Measurements from ENCODE around the gene TRIM4.

DNA sequence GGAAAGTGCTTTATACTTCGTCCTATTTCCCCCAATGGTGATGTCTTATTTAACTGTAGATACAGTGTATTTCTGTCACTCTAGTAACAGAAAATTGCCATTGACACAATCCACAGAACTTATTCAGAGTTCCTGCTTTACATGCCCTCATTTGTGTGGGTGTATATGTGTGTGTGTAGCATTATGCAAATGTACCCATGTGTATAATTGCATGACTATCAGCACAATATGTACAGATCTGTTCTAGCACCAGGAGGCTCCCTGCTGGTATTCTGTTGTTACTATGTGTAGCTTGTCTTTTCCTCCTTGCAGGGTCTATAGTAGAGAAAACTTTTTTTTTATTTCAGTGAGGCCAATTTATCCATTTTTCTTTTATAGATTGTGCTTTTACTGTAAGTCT lies 75.0 kb downstream of the TRIM4 start:
- TF ChIP-seq, protein P1, sequence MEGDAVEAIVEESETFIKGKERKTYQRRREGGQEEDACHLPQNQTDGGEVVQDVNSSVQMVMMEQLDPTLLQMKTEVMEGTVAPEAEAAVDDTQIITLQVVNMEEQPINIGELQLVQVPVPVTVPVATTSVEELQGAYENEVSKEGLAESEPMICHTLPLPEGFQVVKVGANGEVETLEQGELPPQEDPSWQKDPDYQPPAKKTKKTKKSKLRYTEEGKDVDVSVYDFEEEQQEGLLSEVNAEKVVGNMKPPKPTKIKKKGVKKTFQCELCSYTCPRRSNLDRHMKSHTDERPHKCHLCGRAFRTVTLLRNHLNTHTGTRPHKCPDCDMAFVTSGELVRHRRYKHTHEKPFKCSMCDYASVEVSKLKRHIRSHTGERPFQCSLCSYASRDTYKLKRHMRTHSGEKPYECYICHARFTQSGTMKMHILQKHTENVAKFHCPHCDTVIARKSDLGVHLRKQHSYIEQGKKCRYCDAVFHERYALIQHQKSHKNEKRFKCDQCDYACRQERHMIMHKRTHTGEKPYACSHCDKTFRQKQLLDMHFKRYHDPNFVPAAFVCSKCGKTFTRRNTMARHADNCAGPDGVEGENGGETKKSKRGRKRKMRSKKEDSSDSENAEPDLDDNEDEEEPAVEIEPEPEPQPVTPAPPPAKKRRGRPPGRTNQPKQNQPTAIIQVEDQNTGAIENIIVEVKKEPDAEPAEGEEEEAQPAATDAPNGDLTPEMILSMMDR (IDR thresholded peaks at IDR 0.05), result no peak
- no peak for TF ChIP-seq POLR2A (IDR thresholded peaks at IDR 0.05)

Data from esophagus squamous epithelium (tissue), 4 donors.